A673 (cell line): ENCODE measurements around the gene CLDN34.

Source experiments
- EZH2 ChIP-seq: fragments of 200-600 bp; sonication (generic); IDR thresholded peaks from 2 replicates; pipeline ENCODE4 v1.6.1; 2017; ENCODE audit warnings: borderline replicate concordance, low read depth, mild to moderate bottlenecking, mixed read lengths, antibody characterized with exemption, low read length; ENCODE audit not compliant: poor library complexity, severe bottlenecking
- TF ChIP-seq, protein P1 (sequence below): fragments of 300-800, 200-600 bp; sonication (generic); conservative IDR thresholded peaks from 2 replicates; pipeline ENCODE4 v1.5.1; 2017; ENCODE audit warnings: low read depth, mild to moderate bottlenecking, antibody characterized with exemption, low read length, moderate library complexity, mixed read lengths

DNA sequence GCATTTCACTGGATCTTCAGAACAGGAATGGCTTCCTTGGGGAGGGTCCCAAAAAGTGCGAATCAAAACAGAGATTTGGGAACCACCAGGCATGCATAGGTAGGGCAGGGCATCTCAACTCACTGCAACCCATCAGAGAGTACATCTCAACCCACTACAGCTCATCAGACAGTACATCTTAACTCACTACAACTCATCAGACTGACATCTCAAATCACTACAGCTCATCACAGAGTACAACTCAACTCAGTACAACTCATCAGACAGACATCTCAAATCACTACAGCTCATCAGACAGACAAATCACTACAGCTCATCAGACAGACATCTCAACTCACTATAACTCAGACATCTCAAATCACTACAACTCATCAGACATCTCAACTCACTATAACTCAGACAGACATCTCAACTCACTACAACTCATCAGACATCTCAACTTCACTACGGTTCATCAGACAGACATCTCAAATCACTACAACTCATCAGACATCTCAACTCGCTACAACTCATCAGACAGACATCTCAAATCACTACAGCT, 47.5 kb upstream of the CLDN34 start:
- TF ChIP-seq EZH2 = no peak
- TF ChIP-seq, protein P1, sequence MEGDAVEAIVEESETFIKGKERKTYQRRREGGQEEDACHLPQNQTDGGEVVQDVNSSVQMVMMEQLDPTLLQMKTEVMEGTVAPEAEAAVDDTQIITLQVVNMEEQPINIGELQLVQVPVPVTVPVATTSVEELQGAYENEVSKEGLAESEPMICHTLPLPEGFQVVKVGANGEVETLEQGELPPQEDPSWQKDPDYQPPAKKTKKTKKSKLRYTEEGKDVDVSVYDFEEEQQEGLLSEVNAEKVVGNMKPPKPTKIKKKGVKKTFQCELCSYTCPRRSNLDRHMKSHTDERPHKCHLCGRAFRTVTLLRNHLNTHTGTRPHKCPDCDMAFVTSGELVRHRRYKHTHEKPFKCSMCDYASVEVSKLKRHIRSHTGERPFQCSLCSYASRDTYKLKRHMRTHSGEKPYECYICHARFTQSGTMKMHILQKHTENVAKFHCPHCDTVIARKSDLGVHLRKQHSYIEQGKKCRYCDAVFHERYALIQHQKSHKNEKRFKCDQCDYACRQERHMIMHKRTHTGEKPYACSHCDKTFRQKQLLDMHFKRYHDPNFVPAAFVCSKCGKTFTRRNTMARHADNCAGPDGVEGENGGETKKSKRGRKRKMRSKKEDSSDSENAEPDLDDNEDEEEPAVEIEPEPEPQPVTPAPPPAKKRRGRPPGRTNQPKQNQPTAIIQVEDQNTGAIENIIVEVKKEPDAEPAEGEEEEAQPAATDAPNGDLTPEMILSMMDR = no peak
